NB4 (cell line): ENCODE data around the gene CCL4.

Experiments used
- DNase-seq: peaks from one replicate; pipeline ENCODE4 v3.0.0; 2010; ENCODE audit warnings: low read depth
- H3K4me3 ChIP-seq: one replicate; pipeline ENCODE4 v1.5.1; 2011; ENCODE audit warnings: mild to moderate bottlenecking, low read depth, low read length, moderate library complexity
- CTCF ChIP-seq: IDR thresholded peaks from one replicate; pipeline ENCODE4 v1.5.1; 2012; ENCODE audit warnings: low read depth, low read length
- MAX ChIP-seq: IDR thresholded peaks from 2 replicates; pipeline ENCODE4 v1.6.1; 2011; ENCODE audit warnings: low read depth, low read length
- MYC ChIP-seq: IDR thresholded peaks from 2 replicates; pipeline ENCODE4 v1.6.1; 2011; ENCODE audit warnings: low read depth, low read length
- POLR2A ChIP-seq: IDR thresholded peaks from 2 replicates; pipeline ENCODE4 v1.6.1; 2011; ENCODE audit warnings: mild to moderate bottlenecking; ENCODE audit not compliant: insufficient read length; ENCODE audit errors: extremely low read depth

CCL4 gene

GRCh38 chr17:36127911-36128310 is 24.3 kb downstream of the CCL4 start:
- no peak for DNase-seq
- no peak overlapping the region for H3K4me3 ChIP-seq
- TF ChIP-seq MYC = no peak
- TF ChIP-seq MAX = no peak
- TF ChIP-seq CTCF = no peak
- no peak for TF ChIP-seq POLR2A

- no peak for TF ChIP-seq MAX
- no peak for TF ChIP-seq POLR2A
- TF ChIP-seq MYC = no peak
- TF ChIP-seq CTCF = no peak
- H3K4me3 ChIP-seq = no peak overlapping the region
- DNase-seq = no peak
These were observed 24.9 kb downstream of the CCL4 start for GRCh38 chr17:36128411-36128978.

DNA sequence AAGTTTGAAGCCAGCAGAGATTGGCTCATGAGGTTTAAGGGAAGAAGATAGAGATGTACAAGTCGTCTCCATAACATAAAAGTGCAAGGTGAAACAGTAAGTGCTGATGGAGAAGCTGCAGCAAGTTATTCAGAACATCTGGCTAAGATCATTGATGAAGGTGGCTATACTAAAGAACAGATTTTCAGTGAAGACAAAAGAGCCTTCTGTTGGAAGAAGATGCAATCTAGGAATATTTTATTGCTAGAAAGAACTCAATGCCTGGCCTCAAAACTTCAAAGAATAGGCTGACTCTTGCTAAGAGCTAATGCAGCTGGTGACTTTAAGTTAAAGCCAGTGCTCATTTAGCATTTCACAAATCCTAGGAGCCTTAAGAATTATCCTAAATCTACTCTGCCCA is 26.0 kb downstream of the CCL4 start:
- no peak overlapping the region for H3K4me3 ChIP-seq
- TF ChIP-seq MAX (no peak), CTCF (no peak), MYC (no peak), POLR2A (no peak)
- DNase-seq = no peak

- no peak for DNase-seq
- no peak for TF ChIP-seq POLR2A
- no peak for TF ChIP-seq CTCF
- TF ChIP-seq MYC = no peak
- TF ChIP-seq MAX = no peak
These were observed 26.7 kb downstream of the CCL4 start for GRCh38 chr17:36130346-36130745.

GRCh38 chr17:36131421-36131820 is 27.8 kb downstream of the CCL4 start:
- peak; percentile 88 for DNase-seq
- TF ChIP-seq MAX = no peak
- TF ChIP-seq CTCF = peak; percentile 87
- no peak for TF ChIP-seq POLR2A
- H3K4me3 ChIP-seq = no peak overlapping the region

More at GRCh38 chr17:36130346-36130745, 26.7 kb downstream of the CCL4 start:
- no peak overlapping the region for H3K4me3 ChIP-seq

- H3K4me3 ChIP-seq = no peak overlapping the region
- TF ChIP-seq MAX = no peak
- TF ChIP-seq POLR2A = no peak
- no peak for TF ChIP-seq CTCF
- TF ChIP-seq MYC = no peak
- DNase-seq = no peak
These were observed 28.3 kb downstream of the CCL4 start for GRCh38 chr17:36131931-36132330.
